HG03045 (cell line): ENCODE results near the gene KBTBD4.

Experiments
- ATAC-seq: cut with Tn5 transposase; IDR thresholded peaks from one replicate; pipeline ENCODE4 v1.9.1; 2021; ENCODE audit warnings: mild to moderate bottlenecking, moderate library complexity; ENCODE audit not compliant: unreplicated experiment

The KBTBD4 gene

GRCh38 chr11:47578524-47579494 is at the start of gene KBTBD4, which contains the start of gene NDUFS3:
TSS of gene KBTBD4 (minus strand) at chr11:47578970. CDS start at chr11:47578951, 19 bp downstream.
TSS of gene NDUFS3 (plus strand) at chr11:47579074. CDS start at chr11:47579092, 18 bp downstream.
- peak; percentile 91 for ATAC-seq

GRCh38 chr11:47628026-47628425 is 49.3 kb upstream of the KBTBD4 start:
- ATAC-seq, result no peak

GRCh38 chr11:47626234-47626633 is 47.5 kb upstream of the KBTBD4 start:
- ATAC-seq, result no peak

GRCh38 chr11:47620836-47621378 is 42.1 kb upstream of the KBTBD4 start:
- no peak for ATAC-seq

GRCh38 chr11:47617417-47617809 is 38.6 kb upstream of the KBTBD4 start:
- no peak for ATAC-seq

- no peak for ATAC-seq
Observed at GRCh38 chr11:47616726-47617416, 38.1 kb upstream of the KBTBD4 start.

GRCh38 chr11:47615249-47615648 is 36.5 kb upstream of the KBTBD4 start:
- ATAC-seq, result no peak

GRCh38 chr11:47611348-47611794 is 32.6 kb upstream of the KBTBD4 start:
- peak; percentile 68 for ATAC-seq

GRCh38 chr11:47609675-47610074 is 30.9 kb upstream of the KBTBD4 start:
- ATAC-seq, result no peak

- ATAC-seq, result no peak
Observed at GRCh38 chr11:47607380-47607779, 28.6 kb upstream of the KBTBD4 start.

- ATAC-seq, result no peak
Observed at GRCh38 chr11:47606731-47607130, 28.0 kb upstream of the KBTBD4 start.

GRCh38 chr11:47605921-47606320 is 27.2 kb upstream of the KBTBD4 start:
- no peak for ATAC-seq

GRCh38 chr11:47603295-47603694 is 24.5 kb upstream of the KBTBD4 start:
- no peak for ATAC-seq

GRCh38 chr11:47599902-47600301 is 21.1 kb upstream of the KBTBD4 start:
- no peak for ATAC-seq

GRCh38 chr11:47595967-47596366 is 17.2 kb upstream of the KBTBD4 start:
- ATAC-seq, result no peak

- no peak for ATAC-seq
Observed at GRCh38 chr11:47595029-47595428, 16.3 kb upstream of the KBTBD4 start.

- no peak for ATAC-seq
Observed at GRCh38 chr11:47593934-47594855, 15.4 kb upstream of the KBTBD4 start, which contains the start of gene C1QTNF4. TSS of gene C1QTNF4 (minus strand) at chr11:47594411. CDS start at chr11:47590810, 3,601 bp downstream.

GRCh38 chr11:47593492-47593933 is 14.7 kb upstream of the KBTBD4 start:
- ATAC-seq, result no peak

- ATAC-seq, result no peak
Observed at GRCh38 chr11:47592970-47593369, 14.2 kb upstream of the KBTBD4 start.

- no peak for ATAC-seq
Observed at GRCh38 chr11:47592251-47592650, 13.5 kb upstream of the KBTBD4 start.
